HG02571 (cell line): ENCODE measurements around the gene MIDN.

Experiments used
- ATAC-seq: cut with Tn5 transposase; IDR thresholded peaks from one replicate; pipeline ENCODE4 v1.9.1; 2021; ENCODE audit warnings: mild to moderate bottlenecking, moderate library complexity; ENCODE audit not compliant: unreplicated experiment

MIDN gene

DNA sequence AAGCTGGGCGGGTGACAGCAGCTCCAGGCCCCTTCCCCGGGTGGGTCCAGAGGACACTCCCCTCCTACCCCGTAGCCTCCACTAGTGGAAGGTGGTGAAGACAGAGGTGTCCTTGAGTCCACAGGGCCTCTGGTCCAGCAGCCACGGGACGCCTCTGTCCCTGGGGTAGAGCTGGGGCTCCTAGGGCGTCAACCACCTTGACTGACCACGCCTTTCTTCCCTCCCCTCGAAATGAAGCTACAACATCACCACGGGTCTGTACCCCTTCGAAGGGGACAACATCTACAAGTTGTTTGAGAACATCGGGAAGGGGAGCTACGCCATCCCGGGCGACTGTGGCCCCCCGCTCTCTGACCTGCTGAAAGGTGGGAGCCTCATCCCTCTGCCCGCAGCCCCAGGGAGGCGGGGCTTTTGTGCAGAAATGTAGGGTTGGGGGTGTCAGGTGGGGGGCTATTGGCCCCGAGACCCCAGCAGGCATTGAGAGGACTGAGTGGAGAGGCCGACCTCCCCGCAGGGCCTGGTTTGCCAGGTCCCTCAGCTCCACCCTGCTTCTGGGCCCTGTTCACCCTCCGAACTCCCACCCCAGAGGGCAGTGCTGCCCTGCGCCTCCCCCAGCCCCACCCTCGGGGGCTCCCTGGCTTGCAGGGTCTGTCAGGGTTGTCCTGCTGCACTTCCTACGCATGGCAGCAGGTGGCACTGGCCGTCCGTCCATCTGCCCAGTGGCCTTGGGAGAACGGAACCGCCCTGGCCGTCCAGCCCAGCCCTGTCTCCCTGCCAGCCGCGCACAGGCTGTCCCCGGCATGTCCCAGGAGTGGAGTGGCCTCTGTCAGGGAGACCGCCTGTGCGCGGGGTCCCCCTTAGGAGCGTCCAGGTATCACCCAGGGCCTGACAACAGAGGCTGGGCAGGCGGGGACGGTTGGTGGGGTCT is 27.1 kb upstream of the MIDN start:
- ATAC-seq, result no peak

DNA sequence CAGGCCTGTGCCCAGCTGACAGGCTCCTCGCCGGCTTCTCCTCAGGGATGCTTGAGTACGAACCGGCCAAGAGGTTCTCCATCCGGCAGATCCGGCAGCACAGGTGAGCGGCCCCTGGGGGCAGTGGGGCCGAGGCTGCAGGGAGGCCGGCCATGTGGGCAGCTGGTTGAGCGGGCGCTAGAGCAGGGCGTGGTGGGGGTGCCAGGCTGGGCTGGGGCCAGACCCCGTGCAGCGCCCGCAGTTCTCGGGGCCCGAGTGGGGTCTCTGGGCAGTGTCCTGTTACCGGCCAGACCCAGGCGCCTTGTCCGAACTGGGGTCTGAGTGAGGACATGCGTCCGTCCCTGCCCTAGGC is 26.5 kb upstream of the MIDN start:
- ATAC-seq, result no peak

DNA sequence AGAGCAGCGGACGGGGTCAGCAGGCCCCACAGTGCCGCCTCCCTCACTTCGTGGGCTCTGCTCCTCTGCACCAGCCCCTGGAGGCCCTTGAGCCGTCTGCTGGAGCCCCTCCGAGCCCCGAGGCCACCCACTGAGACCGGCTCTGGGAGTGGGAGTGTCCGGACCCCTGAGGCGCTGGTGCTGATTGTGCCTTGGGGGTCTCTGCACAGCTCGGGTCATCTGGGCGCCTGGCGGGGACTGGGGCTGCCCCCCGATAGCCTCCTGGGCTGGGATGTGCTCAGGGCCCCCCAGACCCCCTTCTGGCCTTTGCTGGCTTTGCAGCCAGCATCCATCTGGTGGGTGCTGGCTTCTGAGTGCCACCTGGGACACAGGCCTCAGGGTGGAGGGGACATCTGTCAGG is 26.0 kb upstream of the MIDN start:
- no peak for ATAC-seq

DNA sequence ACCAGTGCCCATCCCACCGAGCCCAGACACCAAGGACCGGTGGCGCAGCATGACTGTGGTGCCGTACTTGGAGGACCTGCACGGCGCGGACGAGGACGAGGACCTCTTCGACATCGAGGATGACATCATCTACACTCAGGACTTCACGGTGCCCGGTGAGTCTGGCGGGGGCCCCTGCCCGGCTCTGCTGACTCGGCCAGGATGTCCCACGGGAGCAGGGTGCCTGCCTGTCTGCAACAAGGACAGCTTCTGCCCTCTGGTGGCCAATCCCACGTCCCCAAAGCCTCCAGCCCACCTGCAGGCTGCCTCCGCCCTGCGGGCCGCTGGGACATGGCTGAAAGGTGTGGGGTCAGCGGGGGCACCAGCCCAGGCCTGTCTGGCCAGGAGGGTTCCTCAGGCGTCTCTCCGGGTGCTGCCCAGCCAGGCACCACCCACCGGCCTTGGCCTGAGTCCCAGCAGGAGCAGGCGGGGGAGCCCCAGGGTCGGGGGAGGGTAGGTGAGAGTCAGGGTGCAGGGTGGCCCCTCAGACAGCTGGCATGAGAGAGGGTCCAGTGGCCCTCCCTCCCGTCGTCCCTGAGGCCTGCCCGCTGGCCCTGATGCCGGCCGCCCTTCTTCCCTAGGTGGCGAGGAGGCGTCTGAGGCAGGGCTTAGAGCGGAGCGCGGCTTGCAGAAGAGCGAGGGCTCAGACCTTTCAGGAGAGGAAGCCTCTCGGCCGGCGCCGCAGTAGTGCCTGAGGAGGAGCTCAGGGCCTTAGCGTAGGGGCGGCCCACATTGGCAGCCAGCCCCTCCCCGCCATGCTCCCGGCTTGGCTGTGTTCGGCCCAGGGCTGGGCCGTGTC is 25.1 kb upstream of the MIDN start:
- no peak for ATAC-seq

DNA sequence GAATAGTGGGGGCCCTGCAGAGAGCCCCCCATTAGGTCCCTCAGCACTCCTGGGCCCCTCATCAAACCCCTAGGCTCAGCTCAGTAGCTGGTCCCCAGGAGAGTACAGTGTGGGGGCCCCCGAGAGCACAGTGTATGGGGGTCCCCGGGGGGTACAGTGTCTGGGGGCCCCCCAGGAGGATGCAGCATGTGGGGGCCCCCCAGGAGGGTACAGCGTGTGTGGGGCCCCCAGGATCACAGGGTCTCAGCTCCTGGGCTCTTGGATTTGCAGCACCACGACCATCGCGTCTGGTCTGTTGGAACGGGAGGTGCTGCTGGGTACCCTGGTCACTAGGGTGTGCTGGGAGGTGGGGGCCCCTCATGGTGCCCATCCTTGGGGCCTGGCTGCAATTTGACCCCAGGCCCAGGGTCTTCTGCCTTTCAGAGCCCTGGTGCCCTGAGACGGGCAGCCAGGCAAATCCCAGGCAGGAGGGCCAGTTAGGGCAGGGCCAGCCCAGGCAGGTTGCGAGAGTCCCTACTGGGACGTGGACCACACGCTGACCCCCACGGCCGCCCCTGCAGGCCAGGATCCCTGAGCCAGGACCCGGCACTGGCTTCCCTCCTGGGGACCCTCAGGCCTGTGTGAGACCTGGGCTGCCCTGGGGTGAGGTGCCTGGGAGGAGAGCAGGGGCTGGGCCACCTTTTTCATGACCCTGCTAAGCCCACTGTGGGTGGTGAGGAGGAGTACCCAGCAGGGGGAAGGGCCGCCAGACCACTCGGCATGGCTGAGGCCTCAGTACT is 24.1 kb upstream of the MIDN start:
- ATAC-seq, result no peak

DNA sequence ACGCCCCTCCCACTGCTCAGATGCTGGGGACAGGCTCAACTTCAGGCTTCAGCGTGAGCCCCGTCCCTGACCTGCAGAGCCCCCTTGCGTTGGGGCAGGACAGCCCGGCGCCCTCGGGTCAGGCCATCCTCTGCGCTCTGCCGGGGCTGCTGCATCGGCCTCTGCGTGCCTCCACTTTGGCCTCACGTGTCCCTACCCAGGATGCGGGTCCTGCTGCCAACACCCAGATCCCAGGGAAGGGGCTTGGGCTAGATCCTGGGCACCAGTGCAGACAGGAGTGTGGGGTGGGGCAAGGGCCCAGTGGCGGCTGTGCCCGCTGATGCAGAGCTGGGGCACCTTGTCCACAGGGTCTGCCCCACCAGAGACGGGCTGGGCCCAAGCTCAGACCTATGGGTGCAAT is 23.5 kb upstream of the MIDN start:
- no peak for ATAC-seq

DNA sequence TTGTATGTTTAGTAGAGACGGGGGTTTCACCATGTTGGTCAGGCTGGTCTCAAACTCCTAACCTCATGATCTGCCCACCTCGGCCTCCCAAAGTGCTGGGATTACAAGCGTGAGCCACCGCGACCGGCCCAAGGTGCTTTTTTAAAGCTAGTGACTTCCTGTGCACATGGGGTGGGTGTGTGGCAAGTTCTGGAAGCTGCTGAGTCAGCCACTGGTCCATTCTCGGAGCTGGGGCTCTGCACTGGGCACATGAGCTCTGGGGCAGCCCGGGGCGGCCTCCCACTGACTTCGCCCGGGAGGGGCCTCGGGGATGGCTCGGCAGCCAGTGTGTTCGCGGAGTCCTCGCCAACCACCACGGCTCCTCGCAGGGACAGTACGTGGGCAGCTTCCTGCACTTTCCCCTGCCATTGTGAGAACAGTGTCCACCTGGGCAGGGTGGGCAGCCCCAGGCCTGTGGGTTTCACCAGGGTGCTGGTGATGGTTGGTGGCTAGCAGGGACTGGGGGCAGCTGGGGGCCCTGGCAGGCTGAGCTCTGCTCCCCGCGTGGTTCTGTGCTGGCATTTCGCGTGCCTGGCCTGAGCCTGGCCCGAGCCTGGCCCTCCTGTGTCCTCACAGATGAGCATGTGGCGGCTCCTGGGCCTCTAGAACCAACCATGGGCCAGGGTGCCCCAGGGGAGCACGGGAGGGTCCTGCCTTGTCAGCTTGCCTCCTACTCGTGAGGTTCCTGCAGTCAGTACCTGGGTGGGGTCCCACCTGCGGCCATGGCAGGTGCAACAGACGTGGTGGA is 22.8 kb upstream of the MIDN start:
- ATAC-seq, result no peak

DNA sequence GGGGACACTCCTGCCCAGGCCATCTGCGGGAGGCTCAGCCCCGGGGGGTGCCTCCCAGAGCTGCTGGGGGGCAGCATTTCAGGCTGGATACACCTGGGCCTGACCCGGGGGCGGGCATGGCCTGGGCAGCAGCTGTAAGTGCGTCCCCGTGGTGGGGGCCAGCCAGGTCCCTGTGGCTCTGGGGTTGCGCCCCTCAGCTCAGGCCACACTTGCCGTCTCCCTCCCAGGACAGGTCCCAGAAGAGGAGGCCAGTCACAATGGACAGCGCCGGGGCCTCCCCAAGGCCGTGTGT is 22.2 kb upstream of the MIDN start:
- no peak for ATAC-seq

DNA sequence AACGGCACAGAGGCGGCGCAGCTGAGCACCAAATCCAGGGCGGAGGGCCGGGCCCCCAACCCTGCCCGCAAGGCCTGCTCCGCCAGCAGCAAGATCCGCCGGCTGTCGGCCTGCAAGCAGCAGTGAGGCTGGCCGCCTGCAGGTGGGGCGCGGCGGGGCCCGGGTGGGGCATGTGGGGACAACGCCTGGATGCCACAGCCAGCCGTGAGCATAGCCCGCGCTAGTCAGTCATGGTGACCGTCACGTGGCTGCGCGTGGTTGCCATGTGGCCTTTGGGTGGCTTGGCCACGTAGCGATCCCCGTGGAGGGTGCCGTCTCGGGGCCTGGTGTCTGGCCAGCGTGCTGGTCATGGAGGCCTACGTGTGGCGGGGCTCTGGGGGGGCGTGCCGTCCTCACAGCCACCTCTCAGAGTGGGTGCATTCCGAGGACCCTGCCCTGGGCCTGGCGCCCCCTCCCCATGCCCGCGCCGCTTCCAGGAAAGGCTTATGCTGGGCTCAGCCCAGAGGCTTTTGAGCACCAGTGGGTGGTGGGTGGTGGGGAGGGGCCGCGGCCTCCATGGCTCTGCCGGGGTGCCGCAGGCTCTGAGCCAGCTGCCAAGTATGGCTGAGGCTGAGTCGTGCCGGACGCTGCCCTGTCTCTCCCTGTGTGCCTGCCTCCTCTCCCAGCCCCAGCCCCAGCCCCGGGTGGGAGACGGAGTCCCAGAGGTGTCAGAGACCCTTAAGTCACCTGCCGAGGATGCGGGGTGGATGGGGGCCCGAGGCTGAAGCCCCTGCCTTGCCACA is 21.7 kb upstream of the MIDN start:
- ATAC-seq, result no peak

DNA sequence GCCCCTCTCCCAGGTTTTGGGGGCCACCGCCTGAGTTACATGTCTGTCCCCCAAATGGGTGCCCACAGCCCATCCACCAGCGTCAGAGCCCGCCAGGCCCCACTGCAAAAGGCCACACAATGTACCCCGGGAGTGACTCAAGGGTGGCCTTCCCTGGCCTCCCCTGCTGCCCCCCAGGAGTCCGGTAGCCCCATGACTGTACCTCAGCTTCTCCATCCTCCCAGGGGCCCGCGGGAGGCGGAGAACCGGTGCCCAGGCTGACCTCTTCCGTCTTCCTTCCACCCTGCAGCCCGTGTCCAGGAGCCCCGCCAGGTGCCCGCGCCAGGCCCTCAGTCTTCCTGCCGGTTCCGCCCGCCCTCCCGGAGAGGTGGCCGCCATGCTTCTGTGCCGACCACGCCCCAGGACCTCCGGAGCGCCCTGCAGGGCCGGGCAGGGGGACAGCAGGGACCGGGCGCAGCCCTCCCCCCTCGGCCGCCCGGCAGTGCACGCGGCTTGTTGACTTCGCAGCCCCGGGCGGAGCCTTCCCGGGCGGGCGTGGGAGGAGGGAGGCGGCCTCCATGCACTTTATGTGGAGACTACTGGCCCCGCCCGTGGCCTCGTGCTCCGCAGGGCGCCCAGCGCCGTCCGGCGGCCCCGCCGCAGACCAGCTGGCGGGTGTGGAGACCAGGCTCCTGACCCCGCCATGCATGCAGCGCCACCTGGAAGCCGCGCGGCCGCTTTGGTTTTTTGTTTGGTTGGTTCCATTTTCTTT is 20.9 kb upstream of the MIDN start:
- no peak for ATAC-seq

DNA sequence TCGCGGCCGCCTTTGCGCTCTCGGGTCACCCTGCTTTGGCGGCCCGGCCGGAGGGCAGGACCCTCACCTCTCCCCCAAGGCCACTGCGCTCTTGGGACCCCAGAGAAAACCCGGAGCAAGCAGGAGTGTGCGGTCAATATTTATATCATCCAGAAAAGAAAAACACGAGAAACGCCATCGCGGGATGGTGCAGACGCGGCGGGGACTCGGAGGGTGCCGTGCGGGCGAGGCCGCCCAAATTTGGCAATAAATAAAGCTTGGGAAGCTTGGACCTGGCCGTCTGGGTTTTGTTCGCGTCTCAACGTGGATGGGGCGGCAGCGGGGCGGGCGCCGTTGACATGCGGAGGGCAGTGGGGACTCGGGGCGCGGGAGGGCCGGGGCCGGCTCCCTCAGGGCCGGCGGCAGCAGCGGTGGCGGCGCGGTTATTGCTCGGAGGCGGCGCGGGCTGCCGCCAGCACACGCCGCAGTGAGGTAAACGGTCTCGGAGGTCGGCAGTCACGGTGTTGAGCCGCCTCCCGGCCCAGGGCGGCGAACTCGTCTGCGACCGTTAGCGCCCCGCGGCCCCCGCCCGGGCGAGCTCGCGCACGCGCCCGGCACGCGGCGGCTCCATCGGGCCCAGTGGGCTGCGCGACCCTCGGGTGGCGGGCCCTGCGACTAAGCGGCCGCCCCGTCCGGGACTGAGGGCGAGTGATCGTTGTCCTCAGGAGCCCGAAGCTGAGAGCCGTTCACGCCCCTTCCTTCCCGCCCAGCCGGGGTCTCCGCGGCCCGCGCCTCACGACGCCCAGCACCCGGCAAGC is 20.0 kb upstream of the MIDN start:
- ATAC-seq, result no peak

DNA sequence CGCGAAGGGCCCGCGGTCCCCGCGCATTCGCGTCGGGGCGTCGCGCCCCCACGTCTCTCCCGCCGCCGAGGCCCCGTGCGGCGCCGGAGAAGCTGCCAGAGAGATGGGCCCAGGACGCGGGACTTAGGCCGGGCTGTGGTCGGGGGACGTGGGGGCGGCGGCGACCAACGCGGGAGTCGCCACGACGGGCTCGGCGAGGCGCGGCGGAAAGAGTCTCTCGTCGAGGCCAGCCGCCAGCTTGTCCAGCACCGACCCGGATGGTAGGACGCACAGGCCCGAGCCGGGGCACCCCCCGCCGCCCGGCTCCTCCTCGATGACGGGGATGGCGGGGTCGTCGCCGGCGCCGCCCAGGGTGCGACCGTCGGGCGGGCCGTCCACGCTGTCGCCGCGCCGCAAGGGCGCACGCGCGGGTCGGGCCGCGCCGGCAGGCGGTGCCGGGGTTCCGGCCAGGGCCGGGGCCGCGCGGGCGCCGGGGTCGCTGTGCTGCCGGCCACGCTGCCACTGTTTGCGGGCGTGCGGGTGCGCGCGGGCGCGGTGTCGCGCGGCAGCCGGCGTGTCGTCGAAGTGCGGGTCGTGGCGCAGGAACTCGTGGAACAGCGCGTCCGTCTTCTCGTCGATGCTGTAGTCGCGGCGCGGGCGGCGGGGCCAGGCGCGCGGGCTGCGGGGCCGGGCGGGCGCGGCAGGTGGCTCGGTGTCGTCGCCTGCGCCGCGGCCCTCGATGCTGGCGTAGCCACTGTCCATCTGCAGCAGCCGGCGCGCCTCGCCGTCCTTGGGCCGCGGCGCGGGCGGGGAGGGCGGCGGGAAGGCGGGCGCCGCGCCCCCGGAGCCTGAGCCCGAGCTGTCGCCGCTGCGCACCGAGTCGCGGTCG is 19.1 kb upstream of the MIDN start:
- no peak for ATAC-seq

DNA sequence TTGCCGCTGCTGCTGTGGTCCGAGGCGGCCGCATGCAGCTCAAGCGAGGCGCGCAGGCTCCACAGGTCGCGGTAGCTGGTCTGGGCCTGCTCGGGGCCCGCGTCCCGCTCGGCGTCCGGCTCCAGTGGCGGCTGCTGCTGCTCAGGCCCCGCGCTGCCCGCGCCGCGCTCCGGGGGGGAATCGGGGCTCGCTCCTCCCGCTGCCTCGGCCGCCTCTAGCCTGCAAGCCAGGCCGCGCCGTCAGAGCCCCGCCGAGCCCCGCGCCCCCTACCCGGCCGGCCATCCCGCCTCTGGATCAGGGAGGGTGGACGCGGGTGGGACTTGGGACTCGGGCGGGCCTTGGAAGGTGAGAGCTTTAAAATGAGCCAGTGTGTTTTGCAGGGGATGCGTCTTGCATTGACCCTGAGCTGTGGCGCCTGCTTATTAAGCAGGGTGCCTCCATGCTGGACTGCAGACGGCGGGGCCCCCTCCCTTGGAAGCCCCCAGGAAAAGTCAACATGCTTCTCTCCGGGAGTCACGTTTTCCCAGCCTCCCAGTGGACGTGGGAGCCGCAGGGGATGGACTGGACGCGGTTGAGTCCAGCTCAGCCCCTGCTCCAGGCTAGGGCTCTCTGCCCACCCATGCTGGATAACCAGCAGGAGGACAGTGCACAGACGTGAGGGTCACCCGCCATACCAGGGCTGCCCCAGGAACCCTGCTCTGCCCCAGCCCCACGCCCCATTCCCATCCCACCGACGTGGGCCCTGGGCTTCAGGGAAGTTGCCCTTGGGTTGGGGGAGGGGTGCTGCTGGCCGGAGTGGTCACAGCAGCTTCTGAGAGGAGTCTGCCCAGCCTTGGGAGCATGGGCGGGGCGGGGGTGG is 18.2 kb upstream of the MIDN start:
- no peak for ATAC-seq

DNA sequence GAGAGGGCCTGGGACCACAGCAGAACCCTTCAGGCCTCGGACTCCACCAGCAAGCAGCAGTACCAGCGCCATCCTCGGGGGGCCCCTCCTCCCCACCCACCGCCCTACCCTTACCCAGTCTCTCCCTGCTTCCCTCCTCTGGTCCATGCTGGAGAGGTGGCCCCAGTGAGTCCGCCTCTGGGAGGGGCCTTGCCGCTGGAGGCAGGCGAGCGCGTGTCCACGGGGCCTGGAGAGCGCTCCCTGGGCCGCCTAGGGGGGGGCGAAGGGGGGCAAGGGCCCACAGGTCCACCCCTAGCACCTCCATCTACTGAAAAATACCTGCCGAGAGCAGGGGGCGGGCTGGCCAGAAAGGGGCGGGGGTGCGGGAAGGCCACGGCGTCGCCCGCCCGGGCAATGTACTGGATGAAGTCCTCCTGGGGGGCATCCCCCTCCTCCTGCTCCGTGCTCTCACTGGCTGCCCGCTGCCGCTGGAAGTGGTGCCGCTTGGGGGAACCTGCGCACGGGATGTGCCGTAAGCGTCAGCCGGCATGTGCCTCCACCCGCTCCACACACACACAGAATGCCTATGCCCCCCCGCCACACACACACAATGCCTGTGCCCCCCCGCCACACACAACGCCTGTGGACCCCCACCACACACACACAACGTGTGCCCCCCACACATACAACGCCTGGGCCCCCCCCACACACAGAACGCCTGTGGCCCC is 17.4 kb upstream of the MIDN start:
- ATAC-seq, result no peak

DNA sequence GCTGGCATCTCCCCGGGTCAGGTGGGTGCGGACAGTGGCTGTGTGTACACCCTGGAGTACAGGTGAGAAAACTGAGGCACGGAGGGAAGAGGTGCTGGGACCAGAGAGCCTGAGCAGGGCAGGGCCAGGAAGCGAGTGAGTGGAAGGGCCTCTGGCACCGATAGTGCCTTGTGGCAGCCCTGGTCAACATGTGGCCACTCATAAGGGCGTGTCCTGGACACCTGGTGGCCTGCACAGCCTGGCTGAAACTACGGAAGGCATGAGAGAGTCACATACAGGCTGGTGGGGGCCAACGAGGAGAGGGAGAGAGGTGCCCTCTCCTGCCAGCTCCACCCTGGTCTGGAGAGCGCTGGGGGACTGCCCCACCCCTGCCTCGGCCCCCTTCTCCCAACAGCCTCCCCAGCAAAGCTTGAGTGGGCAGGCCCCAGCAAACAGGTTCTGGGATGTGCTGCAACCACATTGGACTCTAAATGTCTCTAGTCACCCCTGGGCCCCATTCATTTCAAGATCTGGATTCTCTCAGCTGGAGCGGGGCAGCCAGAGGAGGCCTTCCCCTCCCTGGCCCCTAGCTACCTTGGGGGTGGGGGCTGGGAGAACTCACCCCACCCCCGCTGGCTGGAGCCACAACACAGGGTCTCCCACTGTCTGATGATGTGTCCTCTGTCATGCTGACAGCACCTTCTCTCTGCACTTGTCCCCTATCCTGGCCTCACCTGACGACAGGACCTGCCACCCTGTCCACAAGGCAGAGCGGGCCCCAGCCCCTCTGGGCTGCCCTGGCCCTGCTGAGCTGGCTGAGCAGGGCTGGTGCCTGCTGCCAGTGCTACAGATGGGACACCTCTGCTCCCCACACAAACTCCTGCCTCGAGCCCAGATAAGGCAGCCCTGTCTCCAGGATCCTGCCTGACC is 16.4 kb upstream of the MIDN start:
- no peak for ATAC-seq
